DND-41 (cell line): ENCODE measurements around the gene TMEM184C.

Experiments
- CTCF ChIP-seq: IDR thresholded peaks from 2 replicates; pipeline ENCODE4 v1.5.1; 2012; ENCODE audit warnings: borderline replicate concordance, low read length, moderate library complexity, mild to moderate bottlenecking; ENCODE audit not compliant: poor library complexity, severe bottlenecking; ENCODE audit errors: extremely low read depth
- EZH2 ChIP-seq: IDR thresholded peaks from 3 replicates; pipeline ENCODE4 v1.6.1; 2012; ENCODE audit warnings: borderline replicate concordance, low read depth, mild to moderate bottlenecking, moderate library complexity, low read length, inconsistent platforms; ENCODE audit not compliant: severe bottlenecking

GRCh38 chr4:147678106-147678505 lies 60.9 kb downstream of the TMEM184C start:
- TF ChIP-seq CTCF (no peak), EZH2 (no peak)
